Small intestine (tissue), 7 donors: ENCODE measurements around the gene SMIM20. TPM values are rescaled to one million over a fixed set of nuclear protein-coding genes. Genes with fewer than 3 reads are reported as not detected.
A peak's percentile ranks its signal among the peaks of the same experiment; 100 is the strongest.

ENCODE experiments used
- DNase-seq, 2 donors: peaks; one replicate each; pipeline versions ENCODE4 v3.0.0 to v3.0.0-alpha.2; 2013
- FAIRE-seq: peaks from 2 replicates; lab custom pipeline; 2012; peaks lifted over from hg19 to GRCh38; lab: Jason Lieb, UNC
- H3K27ac ChIP-seq, 3 donors: one replicate each; pipeline ENCODE4 v1.5.1; 2013; ENCODE audit warnings: low read length in 2 of 3, mild to moderate bottlenecking in 2 of 3, control low read depth in 1 of 3, inconsistent platforms in 1 of 3, low read depth in 1 of 3, moderate library complexity in 1 of 3
- H3K27me3 ChIP-seq, 3 donors: one replicate each; pipeline ENCODE4 v1.6.1; 2013; ENCODE audit warnings: low read length in 3 of 3, inconsistent platforms in 1 of 3; ENCODE audit not compliant: control insufficient read depth in 3 of 3, insufficient read depth in 3 of 3
- H3K36me3 ChIP-seq, 3 donors: one replicate each; pipeline ENCODE4 v1.6.1; 2013; ENCODE audit warnings: low read length in 3 of 3, inconsistent platforms in 1 of 3, low read depth in 1 of 3, mild to moderate bottlenecking in 1 of 3, moderate library complexity in 1 of 3; ENCODE audit not compliant: control insufficient read depth in 3 of 3, insufficient read depth in 2 of 3
- H3K4me1 ChIP-seq, 3 donors: one replicate each; pipeline ENCODE4 v1.6.1; 2013; ENCODE audit warnings: low read length in 2 of 3, inconsistent platforms in 1 of 3, low read depth in 1 of 3, mild to moderate bottlenecking in 1 of 3, moderate library complexity in 1 of 3; ENCODE audit not compliant: control insufficient read depth in 3 of 3, insufficient read depth in 2 of 3
- H3K4me3 ChIP-seq, 3 donors: one replicate each; pipeline ENCODE4 v1.5.1; 2013; ENCODE audit warnings: low read length in 3 of 3, control low read depth in 1 of 3, inconsistent platforms in 1 of 3, low read depth in 1 of 3, mild to moderate bottlenecking in 1 of 3, moderate library complexity in 1 of 3
- H3K9me3 ChIP-seq, 2 donors: one replicate each; pipeline ENCODE4 v1.6.1; 2013; ENCODE audit warnings: low read depth in 1 of 2, low read length in 1 of 2; ENCODE audit not compliant: control insufficient read depth in 2 of 2, insufficient read depth in 1 of 2
- WGBS, 3 donors: extraction: QIAGEN DNeasy Blood & Tissue Kit; methylation state at CpG; one replicate each; pipeline ENCODE4 v1.1.7; 2013; 5-methylcytosine and 5-hydroxymethylcytosine counted together
- polyA plus RNA-seq, 4 donors: library from polyadenylated mRNA; stranded (reverse) in 3 of 4; unstranded in 1 of 4; fragments of 200-250 nt in 3 of 4; fragments of 120-200 nt in 1 of 4; gene quantifications; one replicate each; pipeline versions ENCODE4 v1.2.1 to v1.2.3, GENCODE V29; 2013
- donor health status: healthy with polysubstance abuse.
- donor health status: control.
- donor health status: control.
- donor health status: Bipolar disorder and iron deficiency.
- donor health status: healthy.

Gene SMIM20
- polyA plus RNA-seq, 4 donors, result 50.1 to 101 (median 75.5) TPM

DNA sequence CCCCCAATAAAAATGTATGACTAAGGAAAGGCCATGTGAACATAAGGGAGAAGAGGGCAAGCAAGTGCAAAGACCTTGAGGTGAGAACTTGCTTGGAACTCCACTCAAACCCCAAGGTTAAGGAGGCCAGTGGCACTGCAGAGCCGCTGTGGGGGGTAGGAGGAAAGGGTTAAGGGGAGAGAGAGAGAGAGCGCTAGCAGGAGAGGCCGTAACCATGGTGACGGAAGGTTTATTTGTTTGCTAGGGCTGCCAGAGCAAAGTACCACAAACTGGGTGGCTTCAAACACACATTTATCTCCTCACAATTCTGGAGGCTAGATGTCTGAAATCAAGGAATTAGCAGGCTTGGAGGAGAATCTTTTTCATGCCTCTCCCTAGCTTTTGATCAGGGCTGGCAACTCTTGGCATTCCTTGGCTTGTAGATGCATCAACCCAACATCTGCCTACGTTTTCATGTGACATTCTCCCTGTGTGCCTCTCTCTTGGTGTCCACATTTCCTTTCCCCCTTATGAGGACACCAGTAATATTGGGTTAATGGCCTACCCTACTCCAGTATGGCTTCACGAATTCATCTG is 35.2 kb downstream of the SMIM20 start:
- Histone ChIP-seq H3K4me3 (no peak overlapping the region), H3K36me3 (no peaks in the 10 kb centered on the region), H3K27ac (no peak overlapping the region), H3K27me3 (no peaks in the 10 kb centered on the region), H3K4me1 (peaks cover 0 to 26% (median 5%) of the 10 kb centered on the region in 3 donors), H3K9me3 (peaks cover 0 to 5% of the 10 kb centered on the region in 2 donors)
- peak; percentile 61 to 88 for DNase-seq
- WGBS, 3 donors, result 11 to 46% (median 20%) methylated on average over 6 of the region's 6 CpGs
- FAIRE-seq, result no peak

DNA sequence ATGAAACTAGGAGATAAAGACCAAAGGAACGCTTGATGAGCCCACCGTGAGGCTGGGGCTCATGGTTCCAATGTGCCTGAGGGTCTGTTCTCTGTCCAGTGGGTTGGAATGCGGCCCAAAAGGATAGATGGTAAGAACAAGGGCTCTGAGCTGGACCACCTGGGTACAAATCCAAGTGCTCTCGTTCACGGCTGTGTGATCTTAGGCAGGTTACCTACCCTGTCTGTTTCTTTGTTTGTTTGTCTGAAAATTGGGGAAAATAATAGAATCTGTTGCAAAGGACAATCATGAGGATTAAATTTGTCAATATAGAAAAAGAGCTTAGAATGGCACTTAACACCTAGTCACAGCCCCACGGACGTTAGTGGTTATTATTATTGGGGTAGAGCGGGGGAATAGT is 36.0 kb downstream of the SMIM20 start:
- no peaks in the 10 kb centered on the region for H3K36me3 ChIP-seq
- peaks cover 0 to 5% of the 10 kb centered on the region in 2 donors for H3K9me3 ChIP-seq
- H3K4me3 ChIP-seq, result no peak overlapping the region
- DNase-seq (no peak), FAIRE-seq (no peak)
- H3K27me3 ChIP-seq, result no peaks in the 10 kb centered on the region
- peaks cover 0 to 26% (median 5%) of the 10 kb centered on the region in 3 donors for H3K4me1 ChIP-seq
- no peak overlapping the region for H3K27ac ChIP-seq
- WGBS, 3 donors, result 84 to 87% (median 85%) methylated on average over 8 of the region's 8 CpGs

- DNase-seq, result peak in 1 of 2 donors; percentile 35
- WGBS, 3 donors, result 58 to 78% (median 71%) methylated on average over 10 of the region's 10 CpGs
- no peak for FAIRE-seq
Measured at GRCh38 chr4:25950461-25951389, 36.7 kb downstream of the SMIM20 start.

DNA sequence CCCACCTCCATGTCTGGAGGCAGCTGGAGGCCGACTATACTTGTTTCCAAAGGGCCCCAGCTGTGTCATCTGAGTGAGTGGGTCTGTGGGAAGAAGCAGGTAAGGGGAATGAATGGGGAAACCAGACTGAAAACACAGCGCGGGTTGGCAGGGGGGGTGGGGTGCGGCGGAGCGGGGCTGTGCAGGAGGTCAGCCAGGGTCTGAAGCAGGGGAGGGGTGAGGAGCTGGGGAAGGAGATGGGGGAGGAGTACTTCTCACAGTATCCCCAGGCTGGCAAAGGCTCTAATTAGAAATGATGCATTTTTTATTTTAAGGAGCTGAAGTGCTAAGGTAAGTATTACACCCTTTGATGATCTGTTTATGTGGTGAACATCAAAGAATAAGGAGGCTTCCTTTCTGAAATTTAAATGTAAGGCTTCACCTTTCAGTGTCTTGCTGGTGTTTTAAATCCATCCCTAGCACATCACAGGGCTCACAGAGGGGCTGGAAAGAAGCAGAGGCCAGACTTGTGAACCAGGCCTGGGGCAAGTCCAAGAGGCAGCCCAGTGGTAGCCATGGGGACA is 37.5 kb downstream of the SMIM20 start:
- Histone ChIP-seq H3K36me3 (no peaks in the 10 kb centered on the region), H3K27me3 (no peaks in the 10 kb centered on the region), H3K27ac (no peak overlapping the region), H3K9me3 (peaks cover 0 to 3% of the 10 kb centered on the region in 2 donors), H3K4me3 (no peak overlapping the region), H3K4me1 (peaks cover 0 to 26% (median 5%) of the 10 kb centered on the region in 3 donors)
- WGBS, 3 donors, result 70 to 89% (median 78%) methylated on average over 6 of the region's 6 CpGs
- DNase-seq (no peak), FAIRE-seq (no peak)

More at GRCh38 chr4:25950461-25951389, 36.7 kb downstream of the SMIM20 start:
- no peaks in the 10 kb centered on the region for H3K36me3 ChIP-seq
- H3K4me3 ChIP-seq, result no peak overlapping the region
- H3K27me3 ChIP-seq, result no peaks in the 10 kb centered on the region
- peaks cover 0 to 5% of the 10 kb centered on the region in 2 donors for H3K9me3 ChIP-seq
- peaks cover 0 to 26% (median 5%) of the 10 kb centered on the region in 3 donors for H3K4me1 ChIP-seq
- no peak overlapping the region for H3K27ac ChIP-seq

- no peak overlapping the region for H3K4me3 ChIP-seq
- H3K27ac ChIP-seq, result no peak overlapping the region
- FAIRE-seq, result no peak
- no peaks in the 10 kb centered on the region for H3K27me3 ChIP-seq
- H3K9me3 ChIP-seq, result peaks cover 0 to 3% of the 10 kb centered on the region in 2 donors
- peaks cover 0 to 25% (median 5%) of the 10 kb centered on the region in 3 donors for H3K4me1 ChIP-seq
- DNase-seq, result peak in 1 of 2 donors; percentile 16
- 15 to 55% (median 37%) methylated on average over 5 of the region's 5 CpGs for WGBS, 3 donors
- H3K36me3 ChIP-seq, result no peaks in the 10 kb centered on the region
Measured at GRCh38 chr4:25953740-25954139, 39.7 kb downstream of the SMIM20 start.

DNA sequence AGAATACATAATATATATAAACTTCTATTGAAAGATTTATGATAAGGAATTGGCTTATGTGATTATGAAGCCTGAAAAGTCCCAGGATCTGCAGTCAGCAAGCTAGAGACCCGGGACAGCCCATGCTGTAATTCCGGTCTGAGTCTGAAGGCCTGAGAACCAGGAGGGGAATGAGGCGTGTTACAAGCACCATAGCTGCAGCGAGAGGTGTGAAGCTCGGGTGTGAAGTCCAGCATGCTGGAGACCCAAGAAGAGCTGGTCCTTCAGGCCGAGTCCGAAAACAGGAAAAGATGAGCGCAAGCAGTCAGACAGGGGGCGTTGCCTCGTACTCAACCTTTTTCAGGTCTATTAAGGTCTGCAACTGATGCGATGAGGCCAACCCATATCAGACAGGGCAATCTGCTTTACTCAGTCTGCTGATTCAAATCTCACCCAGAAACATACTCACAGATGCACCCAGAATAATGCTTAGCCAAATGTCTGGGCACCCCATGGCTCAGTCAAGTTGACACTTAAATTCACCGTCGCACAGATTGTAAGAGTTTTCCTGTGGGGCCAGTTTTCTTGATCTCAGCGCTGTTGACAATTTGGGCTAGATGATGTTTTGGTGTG is 40.4 kb downstream of the SMIM20 start:
- H3K9me3 ChIP-seq, result peaks cover 0 to 3% of the 10 kb centered on the region in 2 donors
- H3K27me3 ChIP-seq, result no peaks in the 10 kb centered on the region
- FAIRE-seq, result no peak
- no peak overlapping the region for H3K27ac ChIP-seq
- H3K36me3 ChIP-seq, result no peaks in the 10 kb centered on the region
- H3K4me1 ChIP-seq, result peaks cover 0 to 19% (median 3%) of the 10 kb centered on the region in 3 donors
- no peak for DNase-seq
- WGBS, 3 donors, result 77 to 86% (median 83%) methylated on average over 14 of the region's 14 CpGs
- no peak overlapping the region for H3K4me3 ChIP-seq

- no peaks in the 10 kb centered on the region for H3K36me3 ChIP-seq
- no peak overlapping the region for H3K4me3 ChIP-seq
- H3K27me3 ChIP-seq, result no peaks in the 10 kb centered on the region
- 75 to 84% (median 83%) methylated on average over 4 of the region's 4 CpGs for WGBS, 3 donors
- no peak overlapping the region for H3K27ac ChIP-seq
- FAIRE-seq (no peak), DNase-seq (no peak)
- peaks cover 0 to 6% (median 0%) of the 10 kb centered on the region in 3 donors for H3K4me1 ChIP-seq
- H3K9me3 ChIP-seq, result peaks cover 0 to 3% of the 10 kb centered on the region in 2 donors
Measured at GRCh38 chr4:25955705-25956104, 41.7 kb downstream of the SMIM20 start.

GRCh38 chr4:25956260-25956659 is 42.2 kb downstream of the SMIM20 start:
- Histone ChIP-seq H3K4me1 (peaks cover 0 to under 1% (median 0%) of the 10 kb centered on the region in 3 donors), H3K27me3 (no peaks in the 10 kb centered on the region), H3K27ac (no peak overlapping the region), H3K36me3 (no peaks in the 10 kb centered on the region), H3K9me3 (no peaks in the 10 kb centered on the region), H3K4me3 (no peak overlapping the region)
- FAIRE-seq (no peak), DNase-seq (no peak)
- WGBS, 3 donors, result 90 to 96% (median 91%) methylated on average over 1 of the region's 1 CpG
